ENCODE results near the gene PRDM10. TPM values are rescaled to one million over a fixed set of nuclear protein-coding genes. Genes with fewer than 3 reads are reported as not detected.

Gene PRDM10
- total RNA-seq, 1 experiment from 2014 or later: 9.2 TPM

DNA sequence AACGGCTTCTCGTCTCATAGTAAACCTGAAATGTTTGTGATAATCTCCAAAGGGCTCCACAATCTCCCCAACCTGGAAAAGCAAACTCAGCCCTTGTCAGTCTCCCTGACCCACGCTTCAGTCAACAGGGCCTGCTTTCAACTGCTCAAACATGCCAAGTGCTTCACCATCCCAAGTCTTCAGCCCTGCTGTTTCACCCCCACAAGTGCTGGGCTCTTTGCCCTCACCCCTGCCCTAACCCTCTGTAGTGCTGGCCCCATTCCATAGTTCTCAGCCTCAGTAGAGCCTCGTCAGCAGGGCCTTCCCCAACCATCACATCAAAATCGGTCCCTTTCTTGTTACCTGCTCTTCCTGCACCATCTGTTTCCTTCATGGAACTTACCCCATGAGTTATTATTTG, 63.9 kb downstream of the PRDM10 start:
- H3K9me2 ChIP-seq (ENCODE audit: insufficient read depth): no peaks in the 10 kb centered on the region
- H3K79me2 ChIP-seq (ENCODE audit: insufficient read depth, low read length): no peaks in the 10 kb centered on the region
- no peaks in the 10 kb centered on the region for H3K9me3 ChIP-seq (ENCODE audit: control insufficient read depth in 1 of 2, insufficient read depth in 1 of 2, low read depth in 1 of 2, low read length in 2 of 2)
- no peak overlapping the region for H3K9ac ChIP-seq (ENCODE audit: low read length)
- no peak overlapping the region for H3K27ac ChIP-seq (ENCODE audit: low read depth, low read length)
- POLR2A ChIA-PET: no interaction called here
- CTCF ChIA-PET: no interaction called here
- no TSS peak for BruUV-seq (replicated peaks)
- RAD21 ChIA-PET (ENCODE audit: low non-redundant PET in 1 of 2, low total read pairs in 2 of 2, uncharacterized antibody in 2 of 2, unreplicated experiment in 2 of 2): no interaction called here
- H3K4me1 ChIP-seq (ENCODE audit: control insufficient read depth in 1 of 2, insufficient read depth in 2 of 2, low read length in 2 of 2): no peaks in the 10 kb centered on the region
- H3K4me3 ChIP-seq (replicated peaks in 1 of 2; ENCODE audit: low read depth in 1 of 2, low read length in 2 of 2): no peak overlapping the region
- intact Hi-C loops (cut with micrococcal nuclease): no loop called here
- ATAC-seq (no peak), DNase-seq (ENCODE audit: low read depth, low spot score) (no peak)
- H2AFZ ChIP-seq (ENCODE audit: low read depth, low read length, poor library complexity, severe bottlenecking): no peak overlapping the region
- H3K4me2 ChIP-seq (ENCODE audit: low read length): no peak overlapping the region
- H4K20me1 ChIP-seq (ENCODE audit: insufficient read depth): no peaks in the 10 kb centered on the region
- H3K36me3 ChIP-seq (ENCODE audit: control insufficient read depth in 1 of 2, insufficient read depth in 2 of 2, low read length in 2 of 2): no peaks in the 10 kb centered on the region
- TF ChIP-seq EGR1 (IDR thresholded peaks at IDR 0.05; ENCODE audit: low read depth): no peak
- TF ChIP-seq, protein P1, sequence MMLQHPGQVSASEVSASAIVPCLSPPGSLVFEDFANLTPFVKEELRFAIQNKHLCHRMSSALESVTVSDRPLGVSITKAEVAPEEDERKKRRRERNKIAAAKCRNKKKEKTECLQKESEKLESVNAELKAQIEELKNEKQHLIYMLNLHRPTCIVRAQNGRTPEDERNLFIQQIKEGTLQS (IDR thresholded peaks at IDR 0.05): no peak
- TF ChIP-seq ZFX (IDR thresholded peaks at IDR 0.05): no peak
- no peak for TF ChIP-seq YY1 (IDR thresholded peaks at IDR 0.05; ENCODE audit: extremely low read depth, insufficient replicate concordance, low read depth, low read length)
- no peak for TF ChIP-seq SRF (IDR thresholded peaks at IDR 0.05; ENCODE audit: low read depth)
- no peak for TF ChIP-seq JUND (IDR thresholded peaks at IDR 0.05)
- no peak for TF ChIP-seq POLR2A (IDR thresholded peaks at IDR 0.05; ENCODE audit: borderline replicate concordance, extremely low read depth, insufficient read depth, insufficient read length)
- H3K27me3 ChIP-seq (ENCODE audit: insufficient read depth, low read length): no peaks in the 10 kb centered on the region

GRCh38 chr11:129937592-129938238, 64.9 kb downstream of the PRDM10 start:
- POLR2A ChIA-PET: no interaction called here
- no peaks in the 10 kb centered on the region for H3K9me2 ChIP-seq (ENCODE audit: insufficient read depth)
- DNase-seq (ENCODE audit: low read depth, low spot score) (no peak), ATAC-seq (no peak)
- CTCF ChIA-PET: no interaction called here
- H4K20me1 ChIP-seq (ENCODE audit: insufficient read depth): no peaks in the 10 kb centered on the region
- no TSS peak for BruUV-seq (replicated peaks)
- H3K4me1 ChIP-seq (ENCODE audit: control insufficient read depth in 1 of 2, insufficient read depth in 2 of 2, low read length in 2 of 2): no peaks in the 10 kb centered on the region
- no peaks in the 10 kb centered on the region for H3K9me3 ChIP-seq (ENCODE audit: control insufficient read depth in 1 of 2, insufficient read depth in 1 of 2, low read depth in 1 of 2, low read length in 2 of 2)
- H2AFZ ChIP-seq (ENCODE audit: low read depth, low read length, poor library complexity, severe bottlenecking): no peak overlapping the region
- no peaks in the 10 kb centered on the region for H3K79me2 ChIP-seq (ENCODE audit: insufficient read depth, low read length)
- no peak overlapping the region for H3K9ac ChIP-seq (ENCODE audit: low read length)
- H3K4me3 ChIP-seq (replicated peaks in 1 of 2; ENCODE audit: low read depth in 1 of 2, low read length in 2 of 2): no peak overlapping the region
- H3K4me2 ChIP-seq (ENCODE audit: low read length): no peak overlapping the region
- RAD21 ChIA-PET (ENCODE audit: low non-redundant PET in 1 of 2, low total read pairs in 2 of 2, uncharacterized antibody in 2 of 2, unreplicated experiment in 2 of 2): no interaction called here
- H3K36me3 ChIP-seq (ENCODE audit: control insufficient read depth in 1 of 2, insufficient read depth in 2 of 2, low read length in 2 of 2): no peaks in the 10 kb centered on the region
- no peak overlapping the region for H3K27ac ChIP-seq (ENCODE audit: low read depth, low read length)
- intact Hi-C loops (cut with micrococcal nuclease): no loop called here
- no peaks in the 10 kb centered on the region for H3K27me3 ChIP-seq (ENCODE audit: insufficient read depth, low read length)
- no peak for TF ChIP-seq RAD21 (IDR thresholded peaks at IDR 0.05; ENCODE audit: low read depth)
- no peak for TF ChIP-seq SP1 (IDR thresholded peaks at IDR 0.05; ENCODE audit: low read depth)
- TF ChIP-seq ZNF274 (IDR thresholded peaks at IDR 0.05; ENCODE audit: low read depth, low read length): no peak
- no peak for TF ChIP-seq YY1 (IDR thresholded peaks at IDR 0.05; ENCODE audit: extremely low read depth, insufficient replicate concordance, low read depth, low read length)
- no peak for TF ChIP-seq EZH2 (IDR thresholded peaks at IDR 0.05)
- TF ChIP-seq CBX3 (IDR thresholded peaks at IDR 0.05; ENCODE audit: low read depth): no peak
- TF ChIP-seq SIN3A (IDR thresholded peaks at IDR 0.05; ENCODE audit: low read depth): no peak
- no peak for TF ChIP-seq CEBPB (IDR thresholded peaks at IDR 0.05; ENCODE audit: low read depth)
- TF ChIP-seq FOSL1 (IDR thresholded peaks at IDR 0.05; ENCODE audit: low read depth): no peak
- no peak for TF ChIP-seq REST (IDR thresholded peaks at IDR 0.05; ENCODE audit: low read depth)
- TF ChIP-seq, protein P1 (IDR thresholded peaks at IDR 0.05): no peak
- TF ChIP-seq EGR1 (IDR thresholded peaks at IDR 0.05; ENCODE audit: low read depth): no peak
- no peak for TF ChIP-seq POLR2AphosphoS5 (IDR thresholded peaks at IDR 0.05; ENCODE audit: low read depth, low read length)
- no peak for TF ChIP-seq TCF7L2 (IDR thresholded peaks at IDR 0.05; ENCODE audit: borderline replicate concordance, extremely low read depth, insufficient read depth, insufficient read length)
- TF ChIP-seq ZFX (IDR thresholded peaks at IDR 0.05): no peak
- TF ChIP-seq EZH2phosphoT487 (IDR thresholded peaks at IDR 0.05; ENCODE audit: borderline replicate concordance): no peak
